Measurements from ENCODE around the gene ART1.
"Not testable (repeated sequence)": the region's sequence is repeated elsewhere in the genome, so short reads cannot be mapped to it uniquely, and the experiment has no call there.

Gene ART1

GRCh38 chr11:3644817-3645235 is at the start of gene ART1:
Gene ART1 (plus strand): TSS chr11:3645128. CDS start chr11:3659214, 14,086 bp downstream.
- no peak for DNase-seq (ENCODE audit: low read depth)

GRCh38 chr11:3597743-3598142 is 47.2 kb upstream of the ART1 start:
- not testable (repeated sequence) for DNase-seq (ENCODE audit: low read depth)

- DNase-seq (ENCODE audit: low read depth) = not testable (repeated sequence)
These were observed 44.7 kb upstream of the ART1 start for GRCh38 chr11:3600201-3600600.

- no peak for DNase-seq (ENCODE audit: low read depth)
These were observed 40.8 kb upstream of the ART1 start for GRCh38 chr11:3604167-3604566.

- DNase-seq (ENCODE audit: low read depth) = no peak
These were observed 39.7 kb upstream of the ART1 start for GRCh38 chr11:3605283-3605662.

- no peak for DNase-seq (ENCODE audit: low read depth)
These were observed 39.1 kb upstream of the ART1 start for GRCh38 chr11:3605771-3606203.

- no peak for DNase-seq (ENCODE audit: low read depth)
These were observed 35.3 kb upstream of the ART1 start for GRCh38 chr11:3609416-3610265.

- no peak for DNase-seq (ENCODE audit: low read depth)
These were observed 34.1 kb upstream of the ART1 start for GRCh38 chr11:3610846-3611245.

DNA sequence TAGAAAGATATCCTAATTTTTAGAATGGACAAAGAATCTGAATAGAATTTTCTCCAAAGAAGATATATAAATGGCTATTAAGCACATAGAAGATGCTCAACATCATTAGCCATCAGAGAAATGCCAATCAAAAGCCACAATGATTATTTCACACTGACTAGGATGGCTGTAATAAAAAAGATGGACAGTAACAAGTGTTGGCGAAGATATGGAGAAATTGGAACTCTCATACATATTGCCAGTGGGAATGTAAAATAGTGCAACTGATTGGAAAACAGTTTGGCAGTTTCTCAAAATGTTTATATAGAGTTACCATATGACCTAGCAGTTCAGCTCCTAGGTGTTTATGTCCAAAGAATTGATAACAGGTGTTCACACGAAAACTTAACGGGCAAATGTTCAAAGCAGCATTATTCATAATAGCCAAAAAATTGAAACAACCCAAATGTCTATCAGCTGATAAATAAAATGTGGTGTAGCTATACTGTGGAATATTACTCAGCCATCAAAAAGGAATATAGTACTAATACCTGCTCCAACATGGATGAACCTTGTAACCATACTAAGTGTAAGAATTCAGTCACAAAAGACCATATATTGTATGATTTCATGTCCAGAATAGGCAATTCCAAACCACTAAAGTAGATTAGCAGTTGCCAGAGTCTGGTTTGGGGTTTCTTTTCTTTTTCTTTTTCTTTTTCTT is 32.8 kb upstream of the ART1 start:
- DNase-seq (ENCODE audit: low read depth) = no peak

DNA sequence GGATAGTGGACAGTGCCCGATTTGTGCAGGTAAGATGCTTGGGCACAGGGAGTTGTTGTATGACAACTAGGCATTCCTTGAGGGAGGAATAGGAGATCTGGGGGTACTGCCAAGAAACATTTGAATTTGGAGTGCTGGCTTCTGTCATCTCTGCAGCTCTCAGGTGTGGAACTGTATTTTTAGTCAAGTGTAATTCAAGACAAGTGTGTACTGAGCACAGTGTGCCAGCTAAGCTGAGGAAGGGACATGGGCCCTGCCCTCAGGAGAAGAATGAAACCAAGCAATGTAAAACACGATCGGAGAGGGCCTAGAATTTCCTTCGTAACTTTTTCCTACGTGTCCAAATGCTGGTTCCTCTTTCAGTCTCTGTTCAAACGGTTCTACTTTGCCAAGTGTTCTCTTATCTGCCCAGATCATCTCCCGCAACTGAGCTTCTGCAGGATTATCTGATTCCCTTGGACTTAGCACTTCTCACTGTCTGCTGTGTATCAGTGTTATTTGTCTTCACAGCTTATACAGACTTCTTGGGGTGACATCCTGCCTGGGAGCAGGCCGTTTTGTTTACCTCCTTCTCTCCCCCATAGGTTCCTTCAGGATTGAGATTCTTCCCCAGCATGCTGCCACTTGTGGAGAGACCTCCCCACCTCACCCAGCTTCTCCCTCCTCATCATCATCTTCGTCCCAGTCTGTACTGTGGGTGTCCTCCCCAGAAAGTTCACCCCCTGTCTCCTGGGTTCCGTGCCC is 30.8 kb upstream of the ART1 start:
- no peak for DNase-seq (ENCODE audit: low read depth)

DNA sequence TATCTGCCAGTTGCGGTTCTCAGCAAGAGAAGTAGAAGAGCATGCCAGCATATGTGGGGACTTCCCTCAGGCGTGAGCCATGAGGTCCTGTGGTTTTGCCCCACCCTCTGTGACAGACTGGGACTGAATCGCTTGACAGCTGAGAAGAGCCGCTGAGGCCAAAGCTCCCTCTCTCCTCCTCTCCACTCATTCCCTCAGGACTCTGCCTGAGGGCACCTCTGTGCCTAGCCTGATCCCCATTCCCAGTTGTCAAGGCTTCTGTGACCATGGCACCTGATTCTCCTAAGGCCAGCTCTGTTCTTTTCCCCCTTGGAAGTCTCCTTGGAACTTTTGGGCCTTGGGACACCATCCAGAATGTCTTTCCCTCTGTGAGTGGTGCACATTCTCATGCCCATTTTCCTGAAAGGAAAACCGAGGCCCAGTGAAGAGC is 30.2 kb upstream of the ART1 start:
- DNase-seq (ENCODE audit: low read depth) = no peak

DNA sequence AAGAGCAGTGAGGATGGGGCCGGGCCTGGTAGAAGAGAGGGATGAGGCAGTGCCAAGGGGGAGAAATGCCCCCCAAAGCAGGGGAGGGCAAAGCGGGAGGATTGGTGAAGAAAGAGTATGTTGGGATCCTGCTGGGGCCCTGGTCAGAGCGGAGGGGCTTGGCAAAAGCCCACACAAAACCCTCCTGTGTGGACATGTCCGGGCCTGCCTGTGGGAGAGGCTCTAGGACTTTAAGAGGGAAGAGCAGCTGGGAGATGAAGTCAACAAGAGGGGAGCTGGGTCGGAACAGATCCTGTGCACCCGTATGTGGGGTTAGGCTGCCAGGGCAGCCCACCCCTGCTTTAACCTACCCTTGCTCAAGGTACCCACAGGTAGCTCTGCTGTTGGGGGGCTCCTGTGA is 28.9 kb upstream of the ART1 start:
- DNase-seq (ENCODE audit: low read depth) = no peak

GRCh38 chr11:3616721-3617460 is 28.0 kb upstream of the ART1 start:
- no peak for DNase-seq (ENCODE audit: low read depth)

GRCh38 chr11:3617990-3618389 is 26.9 kb upstream of the ART1 start:
- DNase-seq (ENCODE audit: low read depth) = no peak

GRCh38 chr11:3622521-3622920 is 22.4 kb upstream of the ART1 start:
- no peak for DNase-seq (ENCODE audit: low read depth)

GRCh38 chr11:3623121-3623520 is 21.8 kb upstream of the ART1 start:
- no peak for DNase-seq (ENCODE audit: low read depth)

GRCh38 chr11:3623767-3624458 is 21.0 kb upstream of the ART1 start:
- no peak for DNase-seq (ENCODE audit: low read depth)

GRCh38 chr11:3626250-3626960 is 18.5 kb upstream of the ART1 start:
- no peak for DNase-seq (ENCODE audit: low read depth)

- DNase-seq (ENCODE audit: low read depth) = no peak
These were observed 17.6 kb upstream of the ART1 start for GRCh38 chr11:3627291-3627690.

DNA sequence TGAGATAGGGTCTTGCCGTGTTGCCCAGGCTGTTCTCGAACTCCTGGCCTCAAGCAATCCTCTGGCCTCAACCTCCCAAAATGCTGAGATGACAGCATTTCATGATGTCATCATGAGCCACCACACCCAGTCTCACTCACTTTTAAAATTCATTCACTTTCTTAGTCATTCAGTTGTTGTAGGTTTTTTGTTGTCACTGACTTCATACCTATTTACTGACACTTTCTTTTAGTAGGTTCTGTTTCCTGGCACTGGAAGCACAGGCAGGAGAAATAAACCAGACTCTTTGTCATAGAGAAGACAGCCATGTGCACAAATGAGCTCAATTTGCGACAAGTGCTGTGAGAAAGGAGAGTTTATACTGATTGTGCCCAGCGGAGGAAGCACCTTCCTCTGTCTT is 13.6 kb upstream of the ART1 start:
- DNase-seq (ENCODE audit: low read depth) = no peak

All from CMK (cell line).